Liver (tissue), 9 donors: ENCODE data around the gene TGFBR3. TPM values are rescaled to one million over a fixed set of nuclear protein-coding genes. Genes with fewer than 3 reads are reported as not detected.

Source experiments
- DNase-seq: peaks from one replicate; pipeline ENCODE4 v3.0.0-alpha.2; 2017; ENCODE audit warnings: low spot score
- H3K27ac ChIP-seq, 2 donors: one replicate each; pipeline ENCODE4 v1.7.0; 2013; ENCODE audit warnings: inconsistent platforms in 2 of 2, low read length in 2 of 2, control low read depth in 1 of 2, low read depth in 1 of 2, mild to moderate bottlenecking in 1 of 2
- H3K27me3 ChIP-seq, 4 donors: one replicate each; pipeline versions ENCODE4 v1.6.1 to v1.7.0; 2013; ENCODE audit warnings: low read length in 3 of 4, inconsistent platforms in 1 of 4, mild to moderate bottlenecking in 1 of 4, moderate library complexity in 1 of 4; ENCODE audit not compliant: control insufficient read depth in 4 of 4, insufficient read depth in 4 of 4
- H3K36me3 ChIP-seq, 4 donors: one replicate each; pipeline versions ENCODE4 v1.6.1 to v1.7.0; 2013; ENCODE audit warnings: low read length in 3 of 4, mild to moderate bottlenecking in 3 of 4, low read depth in 1 of 4, moderate library complexity in 1 of 4; ENCODE audit not compliant: control insufficient read depth in 4 of 4, insufficient read depth in 3 of 4
- H3K4me1 ChIP-seq, 4 donors: one replicate each; pipeline versions ENCODE4 v1.6.1 to v1.7.0; 2013; ENCODE audit warnings: low read length in 3 of 4, mild to moderate bottlenecking in 3 of 4, moderate library complexity in 1 of 4; ENCODE audit not compliant: control insufficient read depth in 4 of 4, insufficient read depth in 4 of 4
- H3K4me3 ChIP-seq, 3 donors: one replicate each; pipeline versions ENCODE4 v1.6.1 to v1.7.0; 2013; ENCODE audit warnings: low read length in 3 of 3, control low read depth in 1 of 3, low read depth in 1 of 3, mild to moderate bottlenecking in 1 of 3
- H3K9ac ChIP-seq, 2 donors: one replicate each; pipeline ENCODE4 v1.7.0; 2013; ENCODE audit warnings: low read length in 2 of 2, mild to moderate bottlenecking in 2 of 2, moderate library complexity in 2 of 2, control low read depth in 1 of 2, low read depth in 1 of 2
- H3K9me3 ChIP-seq, 4 donors: one replicate each; pipeline versions ENCODE4 v1.6.1 to v1.7.0; 2013; ENCODE audit warnings: low read length in 3 of 4; ENCODE audit not compliant: control insufficient read depth in 4 of 4
- EGR1 ChIP-seq, 2 donors: IDR thresholded peaks; 2 replicates each; pipeline ENCODE4 v1.6.1; 2016 to 2018; ENCODE audit warnings: antibody characterized with exemption in 2 of 2, low read depth in 2 of 2
- FOXA1 ChIP-seq: IDR thresholded peaks from 2 replicates; pipeline ENCODE4 v1.6.1; 2016; ENCODE audit warnings: antibody characterized with exemption
- FOXA2 ChIP-seq: IDR thresholded peaks from 2 replicates; pipeline ENCODE4 v1.6.1; 2016; ENCODE audit warnings: antibody characterized with exemption
- GABPA ChIP-seq, 2 donors: IDR thresholded peaks in 1 of 2; conservative IDR thresholded peaks in 1 of 2; 2 replicates each; pipeline ENCODE4 v1.6.1; 2016; ENCODE audit warnings: antibody characterized with exemption in 2 of 2, mild to moderate bottlenecking in 1 of 2, moderate library complexity in 1 of 2
- HNF4A ChIP-seq, 2 donors: conservative IDR thresholded peaks; 2 replicates each; pipeline ENCODE4 v1.6.1; 2016; ENCODE audit warnings: antibody characterized with exemption in 2 of 2, mild to moderate bottlenecking in 2 of 2
- HNF4G ChIP-seq: IDR thresholded peaks from 2 replicates; pipeline ENCODE4 v1.6.1; 2016; ENCODE audit warnings: antibody characterized with exemption
- RXRA ChIP-seq, 2 donors: IDR thresholded peaks; 2 replicates each; pipeline ENCODE4 v1.6.1; 2017 to 2018; ENCODE audit warnings: antibody characterized with exemption in 2 of 2, mild to moderate bottlenecking in 1 of 2
- SP1 ChIP-seq: IDR thresholded peaks from 2 replicates; pipeline ENCODE4 v1.6.1; 2018; ENCODE audit warnings: antibody characterized with exemption, mild to moderate bottlenecking
- TAF1 ChIP-seq: conservative IDR thresholded peaks from 2 replicates; pipeline ENCODE4 v1.6.1; 2016; ENCODE audit warnings: antibody characterized with exemption, mild to moderate bottlenecking
- WGBS: extraction: QIAGEN DNeasy Blood & Tissue Kit; methylation state at CpG from one replicate; pipeline ENCODE4 v1.1.7; 2013; 5-methylcytosine and 5-hydroxymethylcytosine counted together
- polyA plus RNA-seq, 2 donors: library from polyadenylated mRNA; stranded (reverse) in 1 of 2; unstranded in 1 of 2; fragments of 200-250 nt in 1 of 2; fragments of >200 nt in 1 of 2; fragmentation: Nextera tagmentation in 1 of 2; extraction: Ambion mirVana in 1 of 2; gene quantifications; one replicate each; pipeline versions ENCODE4 v1.2.1 to v1.2.3, GENCODE V29; 2013 to 2015
- total RNA-seq, 2 donors: library from RNA; depleted of rRNA; stranded (reverse); fragments of >200 nt; gene quantifications; one replicate each; pipeline ENCODE4 v1.2.3, GENCODE V29; 2014
- TF ChIP-seq, protein P1 (sequence below): IDR thresholded peaks from 2 replicates; pipeline ENCODE4 v1.6.1; 2016; ENCODE audit warnings: antibody characterized with exemption
- TF ChIP-seq, protein P2 (sequence below): IDR thresholded peaks from 2 replicates; pipeline ENCODE4 v1.6.1; 2016; ENCODE audit warnings: antibody characterized with exemption
- TF ChIP-seq, protein P3 (sequence below): IDR thresholded peaks from 2 replicates; pipeline ENCODE4 v1.6.1; 2016; ENCODE audit warnings: antibody characterized with exemption
- TF ChIP-seq, protein P4 (sequence below): fragments of 150-350 bp; IDR thresholded peaks from 2 replicates; pipeline ENCODE4 v1.5.1; 2017; ENCODE audit warnings: improper control_type of control experiment, low read depth, low read length; ENCODE audit not compliant: missing input control
- donor health status: healthy.
- donor health status: healthy.
- donor health status: healthy.
- donor health status: healthy.
- donor health status: healthy.

The TGFBR3 gene
- total and polyA plus RNA-seq, 4 donors, result 6.1 to 19.3 (median 9.9) TPM

DNA sequence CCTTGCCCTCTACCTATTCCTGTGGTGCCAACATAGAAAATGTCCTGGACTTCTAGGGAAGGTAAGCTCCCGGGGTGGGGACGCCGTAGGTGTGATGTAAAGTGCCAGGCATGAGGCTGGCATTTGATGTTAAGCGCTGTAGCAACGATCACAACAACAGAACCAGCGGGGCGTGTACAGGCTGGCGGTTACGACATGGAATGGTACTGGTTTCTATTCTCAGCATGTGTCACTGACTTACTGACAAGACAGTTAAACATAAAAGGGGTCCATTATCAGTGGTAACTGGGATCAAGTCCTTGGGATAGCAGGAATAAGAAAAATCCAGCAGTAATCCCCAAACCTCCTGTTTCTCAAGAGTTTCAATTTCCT lies 58.9 kb downstream of the TGFBR3 start:
- Histone ChIP-seq H3K27me3 (no peaks in the 10 kb centered on the region), H3K4me3 (no peak overlapping the region), H3K9me3 (no peaks in the 10 kb centered on the region), H3K36me3 (no peaks in the 10 kb centered on the region), H3K9ac (no peak overlapping the region), H3K27ac (peak overlapping the region; percentile 74 to 75), H3K4me1 (peaks cover 9 to 45% (median 33%) of the 10 kb centered on the region in 4 donors)
- 90% methylated on average over 9 of the region's 9 CpGs for WGBS
- TF ChIP-seq, protein P1, sequence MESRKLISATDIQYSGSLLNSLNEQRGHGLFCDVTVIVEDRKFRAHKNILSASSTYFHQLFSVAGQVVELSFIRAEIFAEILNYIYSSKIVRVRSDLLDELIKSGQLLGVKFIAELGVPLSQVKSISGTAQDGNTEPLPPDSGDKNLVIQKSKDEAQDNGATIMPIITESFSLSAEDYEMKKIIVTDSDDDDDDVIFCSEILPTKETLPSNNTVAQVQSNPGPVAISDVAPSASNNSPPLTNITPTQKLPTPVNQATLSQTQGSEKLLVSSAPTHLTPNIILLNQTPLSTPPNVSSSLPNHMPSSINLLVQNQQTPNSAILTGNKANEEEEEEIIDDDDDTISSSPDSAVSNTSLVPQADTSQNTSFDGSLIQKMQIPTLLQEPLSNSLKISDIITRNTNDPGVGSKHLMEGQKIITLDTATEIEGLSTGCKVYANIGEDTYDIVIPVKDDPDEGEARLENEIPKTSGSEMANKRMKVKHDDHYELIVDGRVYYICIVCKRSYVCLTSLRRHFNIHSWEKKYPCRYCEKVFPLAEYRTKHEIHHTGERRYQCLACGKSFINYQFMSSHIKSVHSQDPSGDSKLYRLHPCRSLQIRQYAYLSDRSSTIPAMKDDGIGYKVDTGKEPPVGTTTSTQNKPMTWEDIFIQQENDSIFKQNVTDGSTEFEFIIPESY, result no peak
- TF ChIP-seq HNF4G (no peak), RXRA (IDR thresholded peaks at IDR 0.05) (no peak), FOXA1 (no peak)
- DNase-seq, result no peak

DNA sequence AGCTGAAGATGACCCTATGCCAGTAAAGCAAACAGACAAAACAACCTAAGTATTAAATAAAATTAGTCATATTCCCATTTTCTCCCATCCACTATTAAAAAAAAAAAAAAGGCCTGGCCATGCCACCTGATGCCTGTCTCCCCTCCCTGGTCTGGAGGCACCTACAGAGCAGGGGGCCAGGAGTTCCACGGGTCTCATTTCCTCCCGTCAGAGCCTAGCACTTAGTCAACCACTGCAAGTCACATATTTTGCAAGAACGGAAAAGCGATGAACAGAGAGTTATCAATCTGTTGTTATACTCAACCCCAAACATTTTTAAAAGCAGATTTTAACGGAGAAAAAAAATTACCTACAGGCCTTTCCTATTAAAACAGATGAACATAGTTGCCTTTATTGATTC lies 59.3 kb downstream of the TGFBR3 start:
- H3K27ac ChIP-seq, result peak overlapping the region; percentile 74 to 75
- H3K4me1 ChIP-seq, result peaks cover 9 to 41% (median 33%) of the 10 kb centered on the region in 4 donors
- 83% methylated on average over 5 of the region's 5 CpGs for WGBS
- no peaks in the 10 kb centered on the region for H3K27me3 ChIP-seq
- no peak overlapping the region for H3K9ac ChIP-seq
- H3K36me3 ChIP-seq, result no peaks in the 10 kb centered on the region
- no peaks in the 10 kb centered on the region for H3K9me3 ChIP-seq
- no peak for DNase-seq
- no peak overlapping the region for H3K4me3 ChIP-seq
- TF ChIP-seq, protein P2, sequence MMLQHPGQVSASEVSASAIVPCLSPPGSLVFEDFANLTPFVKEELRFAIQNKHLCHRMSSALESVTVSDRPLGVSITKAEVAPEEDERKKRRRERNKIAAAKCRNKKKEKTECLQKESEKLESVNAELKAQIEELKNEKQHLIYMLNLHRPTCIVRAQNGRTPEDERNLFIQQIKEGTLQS, result no peak
- TF ChIP-seq, protein P3, sequence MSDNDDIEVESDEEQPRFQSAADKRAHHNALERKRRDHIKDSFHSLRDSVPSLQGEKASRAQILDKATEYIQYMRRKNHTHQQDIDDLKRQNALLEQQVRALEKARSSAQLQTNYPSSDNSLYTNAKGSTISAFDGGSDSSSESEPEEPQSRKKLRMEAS, result no peak
- no peak for TF ChIP-seq RXRA (IDR thresholded peaks at IDR 0.05)
- TF ChIP-seq, protein P1, result no peak
- no peak for TF ChIP-seq HNF4A (conservative IDR thresholded peaks at IDR 0.05)
- TF ChIP-seq SP1, result no peak

DNA sequence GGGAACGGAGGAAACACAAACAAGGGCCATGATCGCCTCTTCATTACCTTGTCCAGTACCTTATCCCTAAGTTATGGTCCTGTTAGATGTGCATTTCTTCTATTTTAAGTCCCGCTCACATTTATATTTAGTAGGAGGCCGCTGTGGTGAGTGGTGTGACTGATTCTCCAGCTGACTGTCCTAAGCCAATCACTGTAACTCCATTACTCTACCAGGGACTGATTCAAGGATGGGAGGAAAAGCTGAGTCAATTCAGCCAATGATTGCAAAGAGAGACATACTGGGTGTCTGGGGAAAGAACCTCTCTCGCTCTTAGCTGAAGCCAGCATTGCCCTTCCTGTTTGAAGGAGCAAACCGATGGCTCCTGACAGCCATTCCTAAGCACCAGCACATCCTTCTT lies 59.7 kb downstream of the TGFBR3 start:
- H3K4me3 ChIP-seq, result no peak overlapping the region
- no peak overlapping the region for H3K9ac ChIP-seq
- TF ChIP-seq RXRA (IDR thresholded peaks at IDR 0.05) (no peak), EGR1 (IDR thresholded peaks at IDR 0.05; ENCODE audit: low read depth in 2 of 2) (no peak), GABPA (IDR thresholded peaks at IDR 0.05 in 1 of 2, conservative IDR thresholded peaks at IDR 0.05 in 1 of 2) (no peak), TAF1 (no peak), FOXA2 (no peak), FOXA1 (no peak)
- TF ChIP-seq, protein P4, sequence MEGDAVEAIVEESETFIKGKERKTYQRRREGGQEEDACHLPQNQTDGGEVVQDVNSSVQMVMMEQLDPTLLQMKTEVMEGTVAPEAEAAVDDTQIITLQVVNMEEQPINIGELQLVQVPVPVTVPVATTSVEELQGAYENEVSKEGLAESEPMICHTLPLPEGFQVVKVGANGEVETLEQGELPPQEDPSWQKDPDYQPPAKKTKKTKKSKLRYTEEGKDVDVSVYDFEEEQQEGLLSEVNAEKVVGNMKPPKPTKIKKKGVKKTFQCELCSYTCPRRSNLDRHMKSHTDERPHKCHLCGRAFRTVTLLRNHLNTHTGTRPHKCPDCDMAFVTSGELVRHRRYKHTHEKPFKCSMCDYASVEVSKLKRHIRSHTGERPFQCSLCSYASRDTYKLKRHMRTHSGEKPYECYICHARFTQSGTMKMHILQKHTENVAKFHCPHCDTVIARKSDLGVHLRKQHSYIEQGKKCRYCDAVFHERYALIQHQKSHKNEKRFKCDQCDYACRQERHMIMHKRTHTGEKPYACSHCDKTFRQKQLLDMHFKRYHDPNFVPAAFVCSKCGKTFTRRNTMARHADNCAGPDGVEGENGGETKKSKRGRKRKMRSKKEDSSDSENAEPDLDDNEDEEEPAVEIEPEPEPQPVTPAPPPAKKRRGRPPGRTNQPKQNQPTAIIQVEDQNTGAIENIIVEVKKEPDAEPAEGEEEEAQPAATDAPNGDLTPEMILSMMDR, result no peak
- TF ChIP-seq, protein P1, result no peak
- TF ChIP-seq, protein P2, result no peak
- H3K4me1 ChIP-seq, result peaks cover 9 to 37% (median 30%) of the 10 kb centered on the region in 4 donors
- H3K27ac ChIP-seq, result no peak overlapping the region
- no peaks in the 10 kb centered on the region for H3K27me3 ChIP-seq
- H3K36me3 ChIP-seq, result no peaks in the 10 kb centered on the region
- H3K9me3 ChIP-seq, result no peaks in the 10 kb centered on the region
- DNase-seq, result no peak
- WGBS, result 96% methylated on average over 6 of the region's 6 CpGs
